Kidney epithelial cell (primary cell): Measurements from ENCODE around the gene BMERB1. TPM values are rescaled to one million over a fixed set of nuclear protein-coding genes. Genes with fewer than 3 reads are reported as not detected.

Source experiments
- DNase-seq: peaks from one replicate; pipeline ENCODE4 v3.0.0-alpha.2; 2010; ENCODE audit warnings: low read depth
- H3K27me3 ChIP-seq: 2 replicates; pipeline ENCODE4 v1.6.0; 2011; ENCODE audit warnings: low read length; ENCODE audit not compliant: control insufficient read depth, insufficient read depth
- H3K36me3 ChIP-seq: 2 replicates; pipeline ENCODE4 v1.5.1; 2011; ENCODE audit warnings: low read length; ENCODE audit not compliant: control insufficient read depth, insufficient read depth
- H3K4me3 ChIP-seq: 2 replicates; pipeline ENCODE4 v1.5.1; 2011; ENCODE audit warnings: low read depth, mild to moderate bottlenecking, control low read depth, low read length
- total RNA-seq: library from RNA; depleted of rRNA; stranded (reverse); fragments of >200 nt; gene quantifications from 2 replicates; pipeline ENCODE4 v1.2.3, GENCODE V29; 2015
- TF ChIP-seq, protein P1 (sequence below): IDR thresholded peaks from 2 replicates; pipeline ENCODE4 v1.5.1; 2011; ENCODE audit warnings: mild to moderate bottlenecking, moderate library complexity, low read length, control low read depth, inconsistent platforms; ENCODE audit not compliant: insufficient read depth, poor library complexity, severe bottlenecking

BMERB1 gene
- total RNA-seq, 1 donor from 2014 or later = 29.3 TPM

DNA sequence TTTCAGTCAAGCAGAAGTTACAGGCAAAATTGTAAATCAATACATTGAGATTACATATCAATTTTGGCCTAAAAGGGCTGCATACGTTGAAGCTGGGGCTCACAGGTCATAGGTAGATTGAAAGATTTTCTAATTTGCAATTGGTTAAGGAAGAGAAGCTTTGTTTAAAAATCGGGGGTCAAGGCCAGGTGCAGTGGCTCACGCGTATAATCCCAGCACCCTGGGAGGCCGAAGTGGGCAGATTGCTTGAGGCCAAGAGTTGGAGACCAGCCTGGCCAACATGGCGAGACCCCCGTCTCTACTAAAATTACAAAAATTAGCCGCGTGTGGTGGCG is 140.2 kb downstream of the BMERB1 start:
- DNase-seq = no peak
- no peak overlapping the region for H3K4me3 ChIP-seq
- H3K36me3 ChIP-seq = no peaks in the 10 kb centered on the region
- TF ChIP-seq, protein P1, sequence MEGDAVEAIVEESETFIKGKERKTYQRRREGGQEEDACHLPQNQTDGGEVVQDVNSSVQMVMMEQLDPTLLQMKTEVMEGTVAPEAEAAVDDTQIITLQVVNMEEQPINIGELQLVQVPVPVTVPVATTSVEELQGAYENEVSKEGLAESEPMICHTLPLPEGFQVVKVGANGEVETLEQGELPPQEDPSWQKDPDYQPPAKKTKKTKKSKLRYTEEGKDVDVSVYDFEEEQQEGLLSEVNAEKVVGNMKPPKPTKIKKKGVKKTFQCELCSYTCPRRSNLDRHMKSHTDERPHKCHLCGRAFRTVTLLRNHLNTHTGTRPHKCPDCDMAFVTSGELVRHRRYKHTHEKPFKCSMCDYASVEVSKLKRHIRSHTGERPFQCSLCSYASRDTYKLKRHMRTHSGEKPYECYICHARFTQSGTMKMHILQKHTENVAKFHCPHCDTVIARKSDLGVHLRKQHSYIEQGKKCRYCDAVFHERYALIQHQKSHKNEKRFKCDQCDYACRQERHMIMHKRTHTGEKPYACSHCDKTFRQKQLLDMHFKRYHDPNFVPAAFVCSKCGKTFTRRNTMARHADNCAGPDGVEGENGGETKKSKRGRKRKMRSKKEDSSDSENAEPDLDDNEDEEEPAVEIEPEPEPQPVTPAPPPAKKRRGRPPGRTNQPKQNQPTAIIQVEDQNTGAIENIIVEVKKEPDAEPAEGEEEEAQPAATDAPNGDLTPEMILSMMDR = no peak
- no peaks in the 10 kb centered on the region for H3K27me3 ChIP-seq

DNA sequence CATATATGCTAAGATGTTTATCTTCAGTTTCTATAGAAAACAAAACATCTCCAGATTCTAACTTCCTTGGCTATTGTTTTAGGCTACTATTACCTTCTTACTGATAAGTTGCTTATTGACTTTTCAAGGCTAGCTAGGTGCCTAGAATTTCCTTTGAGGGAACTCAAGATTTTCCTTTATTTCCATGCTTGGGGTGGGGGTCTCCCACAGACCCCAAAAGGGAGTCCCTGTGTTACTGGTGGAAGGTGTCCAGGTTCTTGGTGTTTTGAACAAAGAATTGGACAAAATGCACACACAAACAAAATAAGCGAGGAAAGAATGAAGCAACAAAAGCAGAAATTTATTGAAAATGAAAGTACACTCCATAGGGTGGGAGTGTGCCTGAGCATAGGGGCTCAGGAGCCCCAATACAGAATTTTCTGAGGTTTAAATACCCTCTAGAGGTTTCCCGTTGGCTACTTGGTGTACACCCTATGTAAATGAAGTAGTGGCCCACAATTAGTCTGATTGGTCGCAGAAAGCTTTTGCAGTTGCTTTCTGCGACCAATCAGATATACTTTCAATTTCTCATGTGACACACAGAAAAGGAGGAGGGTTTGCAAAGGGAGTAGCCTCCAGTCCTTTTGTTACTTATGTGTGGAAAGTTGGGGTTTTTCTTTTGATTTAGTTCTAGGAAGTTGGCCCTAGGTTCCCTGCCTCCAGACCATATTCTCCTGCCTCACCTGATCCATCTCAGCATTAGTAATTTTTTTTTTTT is 141.1 kb downstream of the BMERB1 start:
- Histone ChIP-seq H3K36me3 (no peaks in the 10 kb centered on the region), H3K27me3 (no peaks in the 10 kb centered on the region), H3K4me3 (no peak overlapping the region)
- TF ChIP-seq, protein P1 = no peak
- no peak for DNase-seq

DNA sequence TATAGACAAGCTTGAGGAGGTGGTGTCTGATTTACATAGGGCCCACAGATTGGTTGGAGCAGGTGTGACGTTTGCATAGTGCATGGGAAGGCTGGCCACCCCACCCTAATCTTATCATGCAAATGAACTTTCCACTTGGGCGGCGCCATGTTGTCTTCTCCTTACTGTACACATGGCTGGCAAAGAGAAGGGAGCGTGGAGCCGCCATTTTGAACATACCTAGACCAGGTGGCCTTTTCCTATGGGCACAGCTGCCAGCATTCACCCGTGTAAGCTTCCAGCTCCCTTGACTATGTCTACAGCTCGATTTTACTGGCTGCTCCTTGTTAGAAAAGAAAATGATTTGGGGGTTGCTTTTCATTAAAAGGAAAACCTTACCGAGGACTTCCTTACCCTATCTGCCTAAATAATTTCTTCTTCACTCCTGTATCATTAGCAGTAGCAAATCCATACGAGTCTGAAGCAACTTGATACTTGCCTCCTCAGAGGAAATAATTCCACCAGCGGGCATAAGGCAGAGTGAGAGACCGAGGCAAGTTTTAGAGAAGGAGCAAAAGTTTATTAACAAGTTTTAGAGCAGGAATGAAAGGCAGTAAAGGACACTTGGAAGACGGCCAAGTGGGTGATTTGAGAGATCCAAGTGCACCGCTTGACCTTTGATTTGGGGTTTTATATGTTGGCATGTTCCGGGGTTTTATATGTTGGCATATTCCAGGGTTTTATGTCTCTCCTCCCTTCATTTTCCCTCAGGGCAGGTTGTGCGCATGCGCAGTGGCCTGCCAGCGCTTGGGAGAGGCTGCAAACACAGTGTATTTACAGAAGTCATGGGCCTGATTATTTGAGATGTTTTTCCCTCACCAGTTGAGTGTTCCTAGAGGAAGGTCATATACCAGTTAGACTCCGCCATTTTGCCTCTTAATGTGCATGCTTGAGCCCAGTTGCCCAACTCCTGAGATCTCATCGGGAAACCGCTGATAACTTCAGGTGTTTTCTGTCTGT is 142.9 kb downstream of the BMERB1 start:
- TF ChIP-seq, protein P1 = no peak
- Histone ChIP-seq H3K27me3 (no peaks in the 10 kb centered on the region), H3K4me3 (no peak overlapping the region), H3K36me3 (no peaks in the 10 kb centered on the region)
- DNase-seq = no peak

DNA sequence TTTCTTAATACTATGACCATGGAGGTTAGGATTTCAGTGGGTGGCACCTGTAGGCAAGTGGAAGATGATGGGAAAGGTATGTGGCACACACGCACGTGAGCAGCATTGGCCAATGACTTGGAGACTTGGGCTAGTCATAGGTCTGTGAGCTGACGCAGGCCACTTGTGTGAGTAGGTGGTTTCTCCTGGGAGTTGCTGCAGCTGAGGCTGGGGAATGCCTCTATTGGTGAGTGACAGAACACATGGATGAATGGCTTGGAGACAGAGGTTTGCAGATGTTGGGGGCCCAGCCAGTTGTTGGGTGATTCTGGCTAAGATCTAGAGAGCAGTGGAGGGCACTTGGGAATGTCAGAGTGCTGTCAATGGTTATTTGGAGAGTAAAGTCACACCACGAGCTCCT is 144.4 kb downstream of the BMERB1 start:
- TF ChIP-seq, protein P1 = no peak
- DNase-seq = no peak
- H3K27me3 ChIP-seq = no peaks in the 10 kb centered on the region
- no peak overlapping the region for H3K4me3 ChIP-seq
- H3K36me3 ChIP-seq = no peaks in the 10 kb centered on the region

DNA sequence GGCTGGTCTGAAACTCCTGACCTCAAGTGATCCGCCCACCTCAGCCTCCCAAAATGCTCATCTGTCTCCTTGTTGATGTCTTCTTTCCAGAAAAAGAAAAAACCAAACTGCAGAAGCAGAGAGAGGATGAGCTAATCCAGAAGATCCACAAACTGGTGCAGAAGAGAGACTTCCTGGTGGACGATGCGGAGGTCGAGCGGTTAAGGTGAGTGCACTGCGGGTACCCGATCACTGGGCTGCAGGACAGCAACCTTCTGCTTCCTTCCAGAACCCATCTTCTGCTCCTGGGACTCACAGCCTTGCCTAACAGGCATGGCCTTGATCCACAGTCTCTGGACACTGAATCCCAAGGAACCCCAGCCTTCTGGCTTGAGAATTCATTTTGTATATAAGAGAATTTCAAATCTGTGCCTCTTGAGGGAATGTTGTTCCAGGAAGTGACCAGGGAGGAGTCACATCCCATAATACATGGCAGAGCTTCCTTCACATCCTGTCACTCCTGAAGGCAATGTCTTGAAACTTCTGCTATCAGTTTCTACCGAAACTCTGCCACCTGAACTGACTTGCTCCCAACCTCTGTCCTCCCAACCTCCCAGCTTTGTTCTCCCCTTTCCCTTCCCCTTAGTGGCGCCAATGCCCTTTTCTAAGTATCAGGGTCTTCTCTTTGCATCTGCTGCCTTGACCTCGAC is 146.9 kb downstream of the BMERB1 start:
- H3K27me3 ChIP-seq = no peaks in the 10 kb centered on the region
- no peak for DNase-seq
- no peaks in the 10 kb centered on the region for H3K36me3 ChIP-seq
- H3K4me3 ChIP-seq = no peak overlapping the region
- TF ChIP-seq, protein P1 = no peak
